Measurements from ENCODE around the gene HNRNPA0. TPM values are rescaled to one million over a fixed set of nuclear protein-coding genes. Genes with fewer than 3 reads are reported as not detected.

Gene HNRNPA0
- total and polyA plus RNA-seq, 12 donors: 8.9 to 45.5 (median 18.0) TPM

- no peak overlapping the region for H3K27ac ChIP-seq
- intact Hi-C loops (cut with DNase I): no loop called here
- WGBS, 4 donors: 75 to 86% (median 80%) methylated on average over 2 of the region's 2 CpGs
- no peak for DNase-seq
- no peaks in the 10 kb centered on the region for H3K27me3 ChIP-seq
- H3K4me1 ChIP-seq (replicated peaks in 1 of 2): peaks cover 0 to 4% of the 10 kb centered on the region in 2 donors
- TF ChIP-seq POLR2A (IDR thresholded peaks at IDR 0.05): no peak
- TF ChIP-seq, protein P1, sequence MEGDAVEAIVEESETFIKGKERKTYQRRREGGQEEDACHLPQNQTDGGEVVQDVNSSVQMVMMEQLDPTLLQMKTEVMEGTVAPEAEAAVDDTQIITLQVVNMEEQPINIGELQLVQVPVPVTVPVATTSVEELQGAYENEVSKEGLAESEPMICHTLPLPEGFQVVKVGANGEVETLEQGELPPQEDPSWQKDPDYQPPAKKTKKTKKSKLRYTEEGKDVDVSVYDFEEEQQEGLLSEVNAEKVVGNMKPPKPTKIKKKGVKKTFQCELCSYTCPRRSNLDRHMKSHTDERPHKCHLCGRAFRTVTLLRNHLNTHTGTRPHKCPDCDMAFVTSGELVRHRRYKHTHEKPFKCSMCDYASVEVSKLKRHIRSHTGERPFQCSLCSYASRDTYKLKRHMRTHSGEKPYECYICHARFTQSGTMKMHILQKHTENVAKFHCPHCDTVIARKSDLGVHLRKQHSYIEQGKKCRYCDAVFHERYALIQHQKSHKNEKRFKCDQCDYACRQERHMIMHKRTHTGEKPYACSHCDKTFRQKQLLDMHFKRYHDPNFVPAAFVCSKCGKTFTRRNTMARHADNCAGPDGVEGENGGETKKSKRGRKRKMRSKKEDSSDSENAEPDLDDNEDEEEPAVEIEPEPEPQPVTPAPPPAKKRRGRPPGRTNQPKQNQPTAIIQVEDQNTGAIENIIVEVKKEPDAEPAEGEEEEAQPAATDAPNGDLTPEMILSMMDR (IDR thresholded peaks at IDR 0.05): no peak
- H3K9me3 ChIP-seq (replicated peaks in 1 of 3): no peaks in the 10 kb centered on the region
- H3K36me3 ChIP-seq (replicated peaks in 1 of 2): no peaks in the 10 kb centered on the region
- no peak overlapping the region for H3K4me3 ChIP-seq
These were observed 47.3 kb downstream of the HNRNPA0 start for GRCh38 chr5:137706841-137707240.

DNA sequence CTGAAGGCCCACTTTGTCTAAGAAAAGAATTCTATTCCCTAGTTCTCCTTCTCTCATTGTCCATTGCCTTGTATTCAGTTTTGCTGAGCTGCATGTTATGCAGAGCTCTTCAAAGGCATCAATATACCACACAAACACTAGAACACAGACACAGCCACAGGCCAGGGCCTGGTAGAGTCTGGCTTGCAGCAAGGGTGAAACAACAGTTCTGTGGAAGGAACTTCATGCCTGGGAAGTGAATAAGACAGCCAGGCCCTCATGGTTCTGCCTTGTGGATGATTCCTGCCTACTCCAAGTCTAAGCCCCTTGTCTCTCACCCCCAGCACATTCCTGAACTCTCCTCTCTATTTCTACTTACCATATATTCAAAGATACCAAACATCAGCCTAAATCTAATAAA lies 49.1 kb downstream of the HNRNPA0 start:
- Histone ChIP-seq H3K27ac (no peak overlapping the region), H3K4me1 (replicated peaks in 1 of 2) (peaks cover 0 to 4% of the 10 kb centered on the region in 2 donors), H3K4me3 (no peak overlapping the region), H3K36me3 (replicated peaks in 1 of 2) (no peaks in the 10 kb centered on the region), H3K9me3 (replicated peaks in 1 of 3) (no peaks in the 10 kb centered on the region), H3K27me3 (no peaks in the 10 kb centered on the region)
- intact Hi-C loops (cut with DNase I): no loop called here
- no peak for DNase-seq
- TF ChIP-seq POLR2A (IDR thresholded peaks at IDR 0.05): no peak
- TF ChIP-seq, protein P1 (IDR thresholded peaks at IDR 0.05): no peak

DNA sequence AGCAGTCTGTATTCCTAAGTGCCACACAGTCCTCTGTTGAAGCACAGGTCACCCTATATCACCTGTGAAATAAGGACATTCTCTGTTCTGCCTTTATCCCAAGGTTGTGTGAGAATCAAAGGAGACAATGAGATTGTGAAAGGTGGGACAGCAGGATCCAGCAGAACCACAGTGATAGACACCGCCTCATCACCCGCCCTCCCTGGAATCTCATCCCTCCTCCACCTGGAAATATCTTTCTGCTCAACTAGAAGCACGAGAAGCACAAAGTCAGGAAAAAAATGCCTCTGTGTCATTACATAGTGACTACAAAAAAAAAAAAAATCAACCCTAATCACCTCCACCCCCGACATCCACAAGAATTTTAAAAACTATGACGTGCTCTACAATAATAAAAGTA lies 50.6 kb downstream of the HNRNPA0 start:
- Histone ChIP-seq H3K36me3 (replicated peaks in 1 of 2) (no peaks in the 10 kb centered on the region), H3K9me3 (replicated peaks in 1 of 3) (no peaks in the 10 kb centered on the region), H3K27ac (no peak overlapping the region), H3K4me3 (no peak overlapping the region), H3K4me1 (replicated peaks in 1 of 2) (no peaks in the 10 kb centered on the region), H3K27me3 (no peaks in the 10 kb centered on the region)
- TF ChIP-seq POLR2A (IDR thresholded peaks at IDR 0.05): no peak
- TF ChIP-seq, protein P1 (IDR thresholded peaks at IDR 0.05): no peak
- 94 to 98% (median 96%) methylated on average over 5 of the region's 5 CpGs for WGBS, 4 donors
- DNase-seq: no peak
- intact Hi-C loops (cut with DNase I): no loop called here

DNA sequence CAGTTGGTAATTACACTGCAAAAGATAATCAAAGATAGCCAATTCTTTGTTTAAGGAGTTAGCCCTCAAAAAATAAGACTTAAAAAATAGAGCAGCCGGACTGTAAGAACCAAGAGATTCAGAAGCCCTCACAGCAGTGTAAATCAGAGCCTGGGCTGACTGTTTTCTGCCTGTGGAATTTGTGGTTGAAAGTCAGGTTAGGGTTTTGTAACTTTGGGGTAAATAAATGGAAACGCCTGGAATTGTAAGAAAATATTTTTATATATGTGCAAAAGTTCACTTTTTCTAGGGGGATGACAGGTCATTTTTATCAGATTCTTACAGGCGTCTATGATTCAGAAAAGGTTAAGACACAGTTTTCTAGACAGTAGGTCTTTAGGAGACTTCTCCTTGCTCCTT lies 53.9 kb downstream of the HNRNPA0 start:
- no peaks in the 10 kb centered on the region for H3K27me3 ChIP-seq
- H3K4me3 ChIP-seq: no peak overlapping the region
- H3K27ac ChIP-seq: no peak overlapping the region
- H3K36me3 ChIP-seq (replicated peaks in 1 of 2): no peaks in the 10 kb centered on the region
- 73 to 82% (median 74%) methylated on average over 3 of the region's 3 CpGs for WGBS, 4 donors
- H3K9me3 ChIP-seq (replicated peaks in 1 of 3): no peaks in the 10 kb centered on the region
- peaks cover 0 to 7% of the 10 kb centered on the region in 2 donors for H3K4me1 ChIP-seq (replicated peaks in 1 of 2)
- TF ChIP-seq POLR2A (IDR thresholded peaks at IDR 0.05): no peak
- TF ChIP-seq, protein P1 (IDR thresholded peaks at IDR 0.05): no peak
- intact Hi-C loops (cut with DNase I): no loop called here
- no peak for DNase-seq
